Hepatic stellate cell (primary cell): ENCODE results near the gene CADM4.
"Not testable (repeated sequence)": the region's sequence is repeated elsewhere in the genome, so short reads cannot be mapped to it uniquely, and the experiment has no call there.

Source experiments
- DNase-seq: peaks from one replicate; pipeline ENCODE4 v3.0.0; 2011; ENCODE audit warnings: low spot score

CADM4 gene

GRCh38 chr19:43662487-43662886 is 22.8 kb upstream of the CADM4 start:
- no peak for DNase-seq

DNA sequence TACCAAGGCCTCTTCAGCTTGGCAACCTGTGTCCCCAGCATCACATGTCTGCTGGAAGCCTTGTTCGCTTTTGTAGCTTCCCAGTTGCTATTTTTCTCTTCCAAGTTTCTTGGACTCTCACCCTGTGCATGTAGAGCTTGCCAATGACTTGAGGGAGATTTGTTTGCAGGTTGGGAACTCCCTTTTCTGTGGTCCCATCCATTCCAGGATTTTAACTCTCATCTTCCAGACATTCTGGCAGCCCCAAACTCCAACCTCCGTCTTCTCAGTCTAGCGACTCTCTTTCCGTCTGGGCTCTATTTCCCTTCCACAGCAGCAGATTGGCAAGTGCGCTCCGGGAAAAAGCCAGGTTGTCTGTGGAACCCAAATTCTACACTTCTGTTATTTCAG is 21.3 kb upstream of the CADM4 start:
- no peak for DNase-seq

GRCh38 chr19:43660301-43660970 is 20.8 kb upstream of the CADM4 start:
- no peak for DNase-seq

GRCh38 chr19:43658494-43658893 is 18.8 kb upstream of the CADM4 start:
- no peak for DNase-seq

- no peak for DNase-seq
Measured at GRCh38 chr19:43658001-43658400, 18.4 kb upstream of the CADM4 start.

- DNase-seq, result no peak
Measured at GRCh38 chr19:43656436-43656835, 16.8 kb upstream of the CADM4 start.

DNA sequence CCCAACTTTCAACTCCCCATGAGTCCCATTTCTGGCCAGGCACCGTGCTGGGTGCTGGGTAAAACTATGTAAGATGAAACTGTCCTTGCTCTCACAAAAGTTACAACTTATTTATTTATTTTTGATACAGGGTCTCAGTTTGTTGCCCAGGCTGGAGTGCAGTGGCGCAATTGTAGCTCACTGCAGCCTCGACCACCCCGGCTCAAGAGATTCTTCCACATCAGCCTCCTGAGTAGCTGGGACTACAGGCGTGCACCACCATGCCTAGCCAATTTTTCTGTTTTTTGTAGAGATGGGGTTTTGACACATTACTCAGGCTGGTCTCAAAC is 12.9 kb upstream of the CADM4 start:
- DNase-seq, result no peak

DNA sequence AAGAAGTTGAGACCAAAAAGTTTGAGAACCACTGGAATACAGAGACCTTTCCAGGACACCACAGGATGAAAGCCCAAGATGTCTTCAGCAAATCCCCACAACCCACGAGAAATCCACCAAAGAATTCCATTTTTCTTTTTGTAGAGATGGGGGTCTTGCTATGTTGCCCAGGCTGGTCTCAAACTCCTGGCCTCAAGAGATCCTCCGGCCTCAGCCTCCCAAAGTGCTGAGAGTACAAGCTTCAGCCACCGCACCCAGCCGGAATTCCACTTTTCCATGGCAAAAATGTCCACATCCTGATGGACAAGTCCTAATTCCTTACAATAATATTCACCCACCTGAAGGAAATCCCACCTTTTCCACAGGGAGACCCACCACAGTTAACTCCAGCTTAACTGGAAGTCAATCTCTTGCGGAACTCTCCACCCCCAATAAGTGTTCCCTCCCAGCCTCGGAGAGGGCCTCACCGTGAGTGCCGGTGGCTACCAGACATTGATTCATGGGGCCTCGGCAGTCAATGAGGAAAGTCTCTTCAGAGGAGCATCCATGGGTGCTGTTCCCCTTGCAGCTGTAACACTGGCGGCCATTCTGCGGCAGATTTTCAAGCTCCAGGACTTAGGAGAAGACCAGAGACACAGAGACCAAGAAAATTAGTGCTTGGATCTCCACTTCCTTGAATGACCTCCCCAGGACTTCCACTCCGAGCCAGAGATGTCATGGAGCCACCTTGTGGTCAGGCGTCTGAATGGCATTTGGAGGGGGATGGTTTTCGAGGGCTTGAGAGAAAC is 12.3 kb upstream of the CADM4 start:
- DNase-seq, result peak; percentile 75

GRCh38 chr19:43650276-43650675 is 10.6 kb upstream of the CADM4 start:
- DNase-seq, result not testable (repeated sequence)

- DNase-seq, result no peak
Measured at GRCh38 chr19:43649514-43649913, 9.9 kb upstream of the CADM4 start.

DNA sequence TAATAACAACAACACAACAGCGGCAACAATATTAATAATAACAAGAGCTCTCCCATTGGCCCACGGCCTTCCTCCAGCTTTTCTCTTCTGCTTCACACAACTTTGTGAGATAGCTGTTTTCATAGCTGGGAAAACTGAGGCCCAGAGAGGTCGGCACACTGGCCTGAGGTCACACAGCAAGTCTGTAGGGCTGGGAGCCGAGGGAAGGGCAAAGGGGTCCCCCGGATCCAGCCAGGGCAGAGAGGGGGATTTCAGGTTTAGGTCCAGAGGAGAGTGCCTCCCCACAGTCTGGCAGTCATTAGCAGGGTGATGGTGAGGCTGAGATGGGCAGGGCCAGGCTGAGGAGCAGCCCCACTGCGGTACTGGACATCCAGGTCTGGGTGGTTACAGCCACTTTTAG is 9.0 kb upstream of the CADM4 start:
- no peak for DNase-seq

DNA sequence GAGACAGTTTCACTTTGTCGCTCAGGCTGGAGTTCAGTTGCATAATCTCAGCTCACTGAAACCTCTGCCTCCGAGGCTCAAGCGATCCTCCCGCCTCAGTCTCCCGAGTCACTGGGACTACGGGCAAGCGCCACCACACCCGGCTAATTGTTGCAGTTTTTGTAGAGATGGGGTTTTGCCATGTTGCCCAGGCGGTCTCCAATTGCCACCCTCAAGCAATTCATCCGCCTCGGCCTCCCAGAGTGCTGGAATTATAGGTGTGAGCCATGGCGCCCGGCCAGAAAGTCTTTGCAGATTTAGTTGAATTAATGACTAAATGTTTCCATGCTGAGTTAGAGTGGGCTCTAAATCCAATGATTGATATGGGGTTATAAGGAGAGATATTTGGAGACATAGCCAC is 4.5 kb upstream of the CADM4 start:
- no peak for DNase-seq

GRCh38 chr19:43643326-43643725 is 3.7 kb upstream of the CADM4 start:
- no peak for DNase-seq

DNA sequence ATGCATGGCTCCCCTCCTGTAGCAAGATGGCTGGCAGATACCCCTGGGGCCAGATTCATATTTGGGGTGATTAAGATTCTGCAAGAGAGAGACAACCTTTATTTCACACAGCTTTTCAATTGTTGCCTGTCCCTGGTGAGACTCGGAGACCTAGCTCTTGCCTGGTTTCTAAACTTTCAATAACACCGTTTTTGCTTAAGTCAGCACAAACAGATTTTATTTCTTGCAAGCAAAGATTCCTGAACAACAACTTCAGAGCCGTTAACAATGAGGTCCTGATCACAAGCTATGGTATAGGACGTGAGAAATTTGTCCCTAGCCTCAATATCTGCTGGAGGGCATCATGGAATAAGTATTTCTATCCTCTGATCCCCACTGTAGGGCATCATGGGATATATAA is 2.9 kb upstream of the CADM4 start:
- DNase-seq, result no peak

DNA sequence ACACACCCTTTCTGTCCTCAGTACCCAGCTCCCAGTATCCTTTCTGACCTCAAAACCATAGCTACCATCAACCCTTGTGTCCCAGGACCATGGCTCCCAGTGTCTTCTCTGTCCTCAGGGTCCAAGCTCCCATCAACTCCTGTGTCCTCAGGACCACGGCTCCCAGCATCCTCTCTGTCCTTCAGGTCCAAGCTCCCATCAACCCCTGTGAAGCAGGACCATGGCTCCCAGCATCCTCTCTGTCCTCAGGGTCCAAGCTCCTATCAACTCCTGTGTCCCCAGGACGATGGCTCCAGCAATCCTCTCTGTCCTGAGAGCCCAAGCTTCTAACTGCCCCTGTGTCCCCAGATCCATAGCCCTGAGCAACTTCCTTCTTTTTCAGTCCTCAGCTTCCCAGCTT is 1.7 kb upstream of the CADM4 start:
- DNase-seq, result no peak

GRCh38 chr19:43640424-43640757 is 741 bp upstream of the CADM4 start:
- no peak for DNase-seq

- DNase-seq, result no peak
Measured at GRCh38 chr19:43638995-43639518, 593 bp downstream of the CADM4 start.

- no peak for DNase-seq
Measured at GRCh38 chr19:43638214-43638994, 1.2 kb downstream of the CADM4 start.

DNA sequence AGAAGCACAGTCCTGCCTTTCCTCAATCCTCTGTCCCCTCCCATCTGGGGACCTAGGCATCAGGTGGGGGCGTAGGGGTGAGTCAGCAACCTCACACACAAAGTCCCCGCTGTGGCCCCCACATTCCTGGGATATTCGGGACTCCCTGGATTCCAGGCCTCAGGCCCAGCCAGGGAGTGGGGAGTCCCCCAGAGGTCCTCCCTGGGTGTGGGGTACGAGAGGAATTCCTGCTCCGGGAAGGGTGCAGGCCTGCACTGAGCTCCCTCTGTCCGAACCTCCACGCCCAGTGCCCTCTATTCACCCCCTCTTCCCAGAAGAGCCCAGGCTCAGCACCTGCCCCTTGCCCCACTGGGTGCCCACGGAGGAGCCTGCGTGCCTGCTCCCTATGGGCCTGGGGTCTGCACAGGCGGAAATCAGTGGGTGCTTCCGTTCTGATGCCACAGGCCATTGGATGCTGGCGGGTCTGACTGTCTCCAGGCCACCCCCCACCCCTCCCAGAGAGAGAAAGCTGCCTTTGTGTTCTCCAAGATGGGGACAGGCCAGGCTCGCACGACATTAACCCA is 3.4 kb downstream of the CADM4 start:
- DNase-seq, result no peak

- DNase-seq, result not testable (repeated sequence)
Measured at GRCh38 chr19:43635561-43635940, 4.1 kb downstream of the CADM4 start.

DNA sequence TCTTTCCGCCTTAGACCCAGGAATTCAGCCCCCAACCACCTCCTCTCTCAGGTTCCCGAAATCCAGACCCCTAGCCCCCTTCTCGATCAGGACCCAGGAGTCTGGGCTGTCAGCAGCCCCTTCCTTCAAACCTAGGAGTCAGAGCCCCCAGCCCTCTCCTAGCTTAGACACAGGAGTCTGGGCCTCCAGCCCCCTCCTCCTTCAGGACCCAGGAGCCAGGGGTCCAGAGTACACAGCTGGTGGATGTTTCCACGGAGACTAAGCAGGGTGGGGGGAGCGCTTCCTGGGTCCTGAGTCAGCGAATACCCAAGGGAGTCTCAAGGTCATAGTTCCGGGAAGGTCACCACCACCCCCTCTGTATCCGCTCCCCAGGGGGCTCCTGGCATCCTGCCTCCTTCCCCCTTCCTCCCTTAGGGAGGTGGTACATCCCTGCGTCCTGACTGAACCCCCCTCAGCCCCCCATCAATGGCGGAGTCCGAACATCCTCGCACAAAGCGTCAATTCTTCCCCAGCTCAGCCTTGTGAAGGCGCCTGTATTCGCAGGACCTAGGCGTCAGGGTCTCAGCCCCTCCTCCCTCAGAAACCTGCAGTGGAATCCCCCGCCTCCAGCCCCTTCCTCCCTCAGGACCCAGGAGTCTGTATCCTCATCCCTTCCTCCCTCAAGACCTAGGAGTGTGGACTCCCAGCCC is 4.6 kb downstream of the CADM4 start:
- DNase-seq, result no peak

- DNase-seq, result no peak
Measured at GRCh38 chr19:43634506-43634871, 5.2 kb downstream of the CADM4 start.
